Right lobe of liver (tissue), 4 donors: ENCODE results near the gene APBB1IP.

Experiments used
- POLR2A ChIP-seq: fragments of 450-650 bp; IDR thresholded peaks from one replicate; pipeline ENCODE4 v1.6.1; 2017; ENCODE audit warnings: antibody characterized with exemption, mild to moderate bottlenecking
- TF ChIP-seq, protein P1 (sequence below), 4 donors: fragments of 200-600 bp in 3 of 4; fragments of 450-650 bp in 1 of 4; IDR thresholded peaks; one replicate each; pipeline versions ENCODE4 v1.5.1 to v1.8.0; 2016 to 2022; ENCODE audit warnings: antibody characterized with exemption in 4 of 4, mild to moderate bottlenecking in 2 of 4
- donor health status: DM: no; HTN: no; CAD: no.
- donor health status: DM: no; HTN: no; CAD: no.
- donor health status: DM: no; HTN: yes; CAD: no.

DNA sequence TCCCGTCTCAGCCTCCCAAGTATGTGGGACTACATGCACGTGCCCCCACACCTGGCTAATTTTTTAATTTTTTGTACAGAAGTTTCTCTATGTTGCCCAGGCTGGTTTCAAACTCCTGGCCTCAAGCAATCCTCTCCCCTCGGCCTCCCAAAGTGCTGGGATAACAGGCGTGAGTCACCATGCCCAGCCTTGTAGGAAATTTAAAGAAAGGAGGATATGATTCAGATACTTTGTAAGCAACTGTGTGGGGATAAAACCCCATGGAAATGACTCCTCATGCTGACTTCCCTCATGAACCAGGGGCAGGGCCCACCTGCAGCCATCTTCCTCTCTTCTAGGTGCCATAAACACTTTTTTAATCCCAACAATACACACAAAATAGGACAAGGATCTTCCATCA lies 50.2 kb downstream of the APBB1IP start:
- TF ChIP-seq, protein P1, sequence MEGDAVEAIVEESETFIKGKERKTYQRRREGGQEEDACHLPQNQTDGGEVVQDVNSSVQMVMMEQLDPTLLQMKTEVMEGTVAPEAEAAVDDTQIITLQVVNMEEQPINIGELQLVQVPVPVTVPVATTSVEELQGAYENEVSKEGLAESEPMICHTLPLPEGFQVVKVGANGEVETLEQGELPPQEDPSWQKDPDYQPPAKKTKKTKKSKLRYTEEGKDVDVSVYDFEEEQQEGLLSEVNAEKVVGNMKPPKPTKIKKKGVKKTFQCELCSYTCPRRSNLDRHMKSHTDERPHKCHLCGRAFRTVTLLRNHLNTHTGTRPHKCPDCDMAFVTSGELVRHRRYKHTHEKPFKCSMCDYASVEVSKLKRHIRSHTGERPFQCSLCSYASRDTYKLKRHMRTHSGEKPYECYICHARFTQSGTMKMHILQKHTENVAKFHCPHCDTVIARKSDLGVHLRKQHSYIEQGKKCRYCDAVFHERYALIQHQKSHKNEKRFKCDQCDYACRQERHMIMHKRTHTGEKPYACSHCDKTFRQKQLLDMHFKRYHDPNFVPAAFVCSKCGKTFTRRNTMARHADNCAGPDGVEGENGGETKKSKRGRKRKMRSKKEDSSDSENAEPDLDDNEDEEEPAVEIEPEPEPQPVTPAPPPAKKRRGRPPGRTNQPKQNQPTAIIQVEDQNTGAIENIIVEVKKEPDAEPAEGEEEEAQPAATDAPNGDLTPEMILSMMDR (IDR thresholded peaks at IDR 0.05): no peak
- TF ChIP-seq POLR2A: no peak
